Inferior parietal cortex (tissue), 1 donor: ENCODE measurements around the gene GSN.

Source experiments
- DNase-seq: peaks from one replicate; pipeline ENCODE4 v3.0.0-alpha.2; 2016; ENCODE audit errors: extremely low spot score

Gene GSN

GRCh38 chr9:121273064-121273775 is 5.3 kb downstream of the GSN start:
- DNase-seq: no peak

DNA sequence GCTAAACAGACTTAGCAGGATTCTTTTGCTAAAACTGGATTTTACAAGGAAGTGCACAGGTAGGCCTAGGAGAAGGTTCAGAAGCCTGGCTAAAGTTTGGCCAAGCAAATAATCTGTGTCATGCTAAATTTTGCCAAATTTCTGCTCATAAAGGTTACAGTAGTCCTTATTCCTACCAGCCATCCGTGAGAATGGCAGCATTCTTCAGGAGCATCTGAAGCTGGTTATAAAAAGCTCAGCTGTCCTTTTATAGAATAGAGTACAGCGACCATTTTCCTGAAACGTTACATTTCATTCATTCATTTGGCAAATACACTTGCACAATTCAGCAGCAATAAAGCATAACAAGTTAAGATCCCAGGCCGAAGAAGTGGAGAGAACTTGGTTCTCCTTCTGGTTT is 6.9 kb downstream of the GSN start:
- DNase-seq: peak; percentile 5

DNA sequence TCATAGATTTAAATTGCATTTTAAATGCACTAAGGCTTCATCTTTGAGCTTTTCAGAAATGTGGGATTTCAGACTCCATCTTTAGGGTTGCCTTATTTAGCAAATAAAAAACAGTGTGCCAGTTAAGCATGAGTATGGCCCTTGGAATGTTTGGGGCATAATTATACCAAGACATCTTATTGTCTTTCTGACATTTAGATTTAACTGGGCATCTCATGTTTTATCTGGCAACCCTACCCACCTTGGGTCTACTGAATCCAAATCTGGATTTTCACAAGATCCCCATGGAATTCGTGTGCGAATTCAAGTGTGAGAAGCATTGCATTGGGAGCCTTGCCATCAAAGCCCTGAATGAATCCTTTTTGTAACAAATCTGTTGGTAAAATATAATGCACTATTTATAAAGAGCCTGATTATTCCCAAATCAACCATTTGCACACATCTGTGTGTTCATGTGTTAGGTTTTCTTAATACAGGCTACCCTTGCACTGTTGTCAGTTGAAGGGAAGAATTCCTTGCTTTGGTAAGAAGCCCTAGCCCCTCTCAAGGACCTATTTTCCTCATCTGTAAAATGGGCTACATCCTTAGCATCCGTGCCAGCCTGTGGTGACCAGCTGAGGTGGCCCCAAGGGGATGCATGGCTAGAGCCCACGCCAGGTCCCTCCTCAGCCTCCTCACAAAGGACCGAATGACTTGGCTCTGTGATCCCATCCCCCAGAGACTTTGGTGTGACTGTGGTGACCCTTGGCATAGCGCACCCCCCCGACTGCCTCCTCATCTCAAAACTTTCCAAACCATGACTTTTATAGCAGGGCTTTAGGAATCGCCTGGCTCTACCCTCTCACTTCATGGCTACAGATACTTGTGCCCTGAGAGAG is 8.1 kb downstream of the GSN start:
- DNase-seq: peak; percentile 47

- no peak for DNase-seq
Observed at GRCh38 chr9:121277026-121277425, 9.1 kb downstream of the GSN start.

GRCh38 chr9:121277518-121278295 is 9.7 kb downstream of the GSN start:
- peak; percentile 22 for DNase-seq

DNA sequence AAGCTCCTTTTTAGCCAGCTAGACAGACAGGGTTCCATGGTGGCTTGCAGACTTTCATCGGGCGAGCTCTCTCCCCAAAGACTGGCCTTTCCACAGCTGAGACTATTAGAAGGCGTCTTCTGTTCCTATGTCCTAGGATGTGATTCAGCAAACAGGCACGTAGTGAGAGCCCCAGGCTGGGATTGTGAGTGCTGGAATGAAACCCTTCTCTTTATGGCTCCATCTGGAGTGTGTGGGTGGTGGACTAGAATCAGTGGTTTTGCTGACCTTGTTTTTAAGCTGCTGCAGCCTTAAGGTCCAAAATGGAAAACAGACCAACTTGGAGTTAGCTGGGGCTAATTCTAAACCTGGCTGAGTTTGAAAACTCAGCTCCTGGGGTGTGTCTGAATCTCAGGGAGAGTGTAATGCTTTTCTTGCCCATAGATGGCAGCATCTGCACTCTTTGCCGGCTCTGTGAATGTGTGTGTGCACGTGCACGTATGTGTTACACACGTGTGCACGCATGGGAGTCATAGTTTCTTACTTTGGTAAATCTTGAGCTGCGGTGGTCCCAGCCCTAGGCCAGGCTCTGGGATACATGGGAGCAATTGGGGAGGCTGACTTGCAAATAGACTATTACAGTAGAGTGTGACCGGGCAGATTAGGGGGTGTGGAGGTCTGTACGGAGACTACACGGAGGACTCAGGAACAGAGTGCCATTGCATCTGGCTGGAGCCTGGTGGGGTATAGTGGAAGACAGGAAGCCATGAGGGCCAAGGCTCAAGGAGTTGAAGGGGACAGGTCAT is 10.7 kb downstream of the GSN start:
- peak; percentile 85 for DNase-seq

DNA sequence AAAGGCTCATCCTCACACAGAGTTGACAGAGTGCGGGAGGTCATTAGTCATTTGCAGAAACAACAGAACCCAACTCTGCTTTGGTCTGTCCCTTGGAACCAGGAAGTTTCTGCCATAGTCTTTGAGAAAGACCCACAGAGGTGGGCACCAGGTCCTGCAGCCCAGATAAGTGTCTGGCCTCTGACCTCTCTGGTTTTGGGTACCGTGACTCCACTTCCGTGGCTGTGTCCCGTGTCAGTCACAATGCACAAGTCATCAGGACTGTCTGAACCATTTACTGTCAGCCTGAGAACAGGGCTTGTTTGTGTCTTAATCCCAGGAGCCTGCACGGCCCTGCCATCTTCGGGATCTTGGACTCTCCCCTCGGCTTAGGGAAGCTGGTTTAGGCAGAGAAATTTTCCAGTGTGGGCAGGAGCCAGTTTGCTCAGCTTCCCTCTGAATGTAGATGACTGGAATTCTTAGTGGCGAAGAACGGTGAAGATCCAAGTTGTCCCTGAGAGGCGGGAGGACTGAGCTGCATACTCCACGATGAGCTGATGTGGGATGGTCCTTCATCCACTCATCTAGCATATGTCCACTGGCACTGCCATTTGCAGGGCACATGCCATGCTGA is 11.9 kb downstream of the GSN start:
- peak; percentile 43 for DNase-seq

DNA sequence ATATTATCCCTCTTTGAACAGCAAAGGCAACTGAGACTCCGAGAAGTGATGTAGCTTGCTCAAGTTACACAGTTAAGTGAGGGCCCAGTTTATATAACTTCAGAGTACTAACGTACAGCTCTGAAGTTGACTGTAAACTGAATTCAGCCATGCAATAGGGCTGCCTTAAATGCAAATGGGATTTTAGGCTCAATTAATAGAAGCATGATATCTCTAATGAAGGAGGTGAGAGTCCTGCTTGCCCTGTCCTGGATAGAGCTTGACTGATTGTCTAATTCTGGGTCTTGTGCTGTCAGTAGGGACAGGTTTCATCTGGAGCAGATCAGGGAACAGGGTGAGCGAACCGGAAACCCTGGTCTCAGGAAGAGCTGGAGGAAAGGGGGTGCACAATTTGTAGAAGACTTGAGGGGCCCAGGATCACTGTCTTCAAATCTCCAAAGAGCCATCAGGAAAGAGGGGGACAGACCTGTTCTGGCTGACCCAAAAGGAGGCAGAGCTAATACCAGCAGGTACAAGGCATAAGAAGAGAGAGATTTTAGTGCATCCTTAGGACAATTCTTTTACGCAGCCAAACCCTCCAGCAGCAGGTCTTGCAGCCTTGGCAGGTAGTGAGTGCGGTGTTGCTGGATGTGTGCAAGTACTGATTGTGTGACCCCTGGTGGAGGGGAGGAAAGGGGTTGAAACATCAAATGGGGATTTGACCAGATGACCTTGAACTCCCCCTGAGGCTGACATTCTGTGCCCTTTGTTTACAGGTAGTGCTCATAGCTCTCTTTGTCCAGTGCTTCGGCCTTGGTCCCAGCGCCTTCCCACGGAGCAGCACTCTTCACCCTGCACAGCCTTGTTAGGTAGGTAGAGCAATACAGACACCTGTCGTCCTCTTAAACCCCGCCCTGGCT is 13.0 kb downstream of the GSN start:
- DNase-seq: peak; percentile 29

DNA sequence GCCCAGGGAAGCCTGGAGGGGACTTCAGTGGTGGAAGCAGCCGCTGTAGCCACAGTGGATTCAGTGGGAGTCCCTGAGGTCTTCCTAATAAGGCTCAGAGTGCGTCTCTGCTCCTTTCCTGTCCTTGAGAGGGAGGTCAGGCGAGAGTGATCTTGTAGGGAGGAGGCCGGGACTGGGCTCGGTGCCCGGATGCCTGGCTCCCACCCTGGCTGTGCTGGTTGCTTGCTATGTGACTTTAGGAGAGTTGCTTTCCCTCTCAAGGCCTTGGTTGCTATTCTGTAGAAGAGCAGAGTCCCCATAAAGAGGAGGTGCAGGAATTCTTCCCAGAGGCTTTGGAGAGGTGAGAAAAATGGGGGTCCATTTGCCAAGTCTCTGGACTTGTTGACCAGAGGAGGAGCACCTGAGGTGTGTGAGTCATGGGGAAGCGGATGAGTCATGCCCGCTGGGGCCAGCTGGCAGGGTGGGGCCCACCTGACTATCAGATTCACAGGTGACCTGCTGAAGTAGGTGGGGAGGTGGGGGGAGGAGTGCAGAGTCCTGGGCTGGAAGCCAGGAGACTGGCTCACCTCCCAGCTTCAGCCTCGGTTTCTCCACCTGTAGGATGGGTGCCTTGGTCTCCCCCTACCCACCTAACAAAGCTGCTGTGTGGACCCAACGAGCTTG is 13.8 kb downstream of the GSN start:
- DNase-seq: peak; percentile 9

GRCh38 chr9:121282277-121283079 is 14.5 kb downstream of the GSN start:
- peak; percentile 63 for DNase-seq

GRCh38 chr9:121283080-121283398 is 15.1 kb downstream of the GSN start:
- DNase-seq: peak; percentile 20

- no peak for DNase-seq
Observed at GRCh38 chr9:121283856-121284732, 16.1 kb downstream of the GSN start.

DNA sequence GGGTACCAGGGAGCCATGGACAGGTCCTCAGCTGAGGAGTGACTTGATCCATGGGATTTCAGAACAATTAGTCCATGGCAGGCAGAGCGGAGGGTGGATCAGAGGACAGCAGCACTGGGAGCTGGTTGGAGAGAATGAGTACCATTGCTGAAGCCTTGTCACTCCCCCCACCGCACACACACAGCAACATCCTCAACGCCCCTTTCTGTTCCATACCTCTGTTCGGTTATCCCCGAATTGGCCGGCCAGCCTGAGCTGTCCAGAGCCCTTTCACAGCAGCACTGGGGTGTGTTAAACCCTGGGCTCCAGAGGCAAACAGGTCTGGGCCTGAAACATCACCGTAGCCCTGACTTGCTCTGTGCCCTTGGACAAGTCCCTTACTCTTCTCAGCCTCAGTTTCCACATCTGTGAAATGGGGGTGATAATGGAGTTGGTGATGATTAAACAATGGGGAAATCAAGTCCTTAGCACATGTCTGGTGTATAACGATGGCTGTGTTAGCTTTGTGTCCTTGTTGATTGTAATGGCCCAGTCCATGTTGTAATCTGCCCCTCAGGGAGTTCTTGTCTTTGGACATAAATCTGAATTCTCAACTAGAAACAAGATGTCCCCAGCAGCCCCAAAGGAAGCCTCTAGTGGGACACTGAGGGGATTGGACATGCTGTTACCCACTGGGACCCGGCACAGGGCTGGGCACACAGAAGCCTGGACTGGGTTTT is 16.9 kb downstream of the GSN start:
- DNase-seq: no peak

DNA sequence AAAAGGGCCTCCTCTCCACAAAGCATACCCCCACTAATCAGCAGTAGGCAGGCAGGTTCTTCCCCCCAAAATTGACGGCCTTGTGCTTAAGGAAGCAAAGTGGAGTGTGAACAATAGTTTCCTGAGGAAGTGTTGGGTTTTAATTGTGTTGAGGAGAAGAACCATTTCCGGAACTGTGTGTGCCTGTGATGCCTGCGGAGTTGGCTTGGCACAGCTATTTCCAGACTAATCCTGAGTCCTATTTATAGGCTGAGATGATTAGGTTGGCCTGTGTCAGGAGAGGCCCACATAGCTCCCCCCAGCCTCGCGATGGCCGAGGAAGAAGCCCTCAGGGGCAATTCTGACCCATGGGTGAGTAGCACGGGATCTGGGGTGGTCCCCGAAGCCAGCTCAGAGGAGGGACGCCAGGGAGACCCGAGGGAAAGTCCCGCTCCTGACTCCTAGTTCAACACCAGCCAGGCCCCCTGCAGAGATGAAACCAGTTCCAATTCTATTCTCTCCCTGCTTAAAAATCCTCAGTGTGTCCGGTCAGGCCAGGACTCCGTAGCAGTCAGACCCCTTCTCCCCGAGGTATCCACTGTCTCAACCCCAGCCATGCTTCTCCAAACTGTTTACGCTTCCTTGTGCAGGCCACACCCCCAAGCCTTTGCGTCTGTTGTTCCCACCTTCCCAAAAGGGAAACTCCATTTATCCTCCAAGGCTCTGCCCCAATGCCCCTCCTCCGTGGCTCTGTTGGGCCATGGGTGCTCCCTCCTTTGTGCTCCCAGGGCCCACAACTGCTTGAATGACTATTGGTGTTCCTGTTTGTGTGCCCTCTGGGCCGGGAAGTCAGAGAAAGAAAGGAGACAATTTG is 18.1 kb downstream of the GSN start:
- DNase-seq: peak; percentile 50

DNA sequence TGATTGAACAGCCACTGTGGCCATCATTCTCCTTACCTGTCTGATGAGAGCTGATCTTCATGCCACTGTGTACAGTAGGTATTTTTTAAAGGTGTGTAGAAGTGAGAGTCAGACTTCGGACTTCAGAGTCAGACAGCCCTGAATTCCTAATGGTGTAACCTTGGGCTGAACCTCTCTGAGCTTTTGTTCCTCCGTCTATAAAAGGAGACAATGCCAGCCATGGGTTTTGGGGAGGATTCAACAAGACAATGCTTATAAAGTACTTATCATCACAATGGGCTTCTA is 18.7 kb downstream of the GSN start:
- no peak for DNase-seq

DNA sequence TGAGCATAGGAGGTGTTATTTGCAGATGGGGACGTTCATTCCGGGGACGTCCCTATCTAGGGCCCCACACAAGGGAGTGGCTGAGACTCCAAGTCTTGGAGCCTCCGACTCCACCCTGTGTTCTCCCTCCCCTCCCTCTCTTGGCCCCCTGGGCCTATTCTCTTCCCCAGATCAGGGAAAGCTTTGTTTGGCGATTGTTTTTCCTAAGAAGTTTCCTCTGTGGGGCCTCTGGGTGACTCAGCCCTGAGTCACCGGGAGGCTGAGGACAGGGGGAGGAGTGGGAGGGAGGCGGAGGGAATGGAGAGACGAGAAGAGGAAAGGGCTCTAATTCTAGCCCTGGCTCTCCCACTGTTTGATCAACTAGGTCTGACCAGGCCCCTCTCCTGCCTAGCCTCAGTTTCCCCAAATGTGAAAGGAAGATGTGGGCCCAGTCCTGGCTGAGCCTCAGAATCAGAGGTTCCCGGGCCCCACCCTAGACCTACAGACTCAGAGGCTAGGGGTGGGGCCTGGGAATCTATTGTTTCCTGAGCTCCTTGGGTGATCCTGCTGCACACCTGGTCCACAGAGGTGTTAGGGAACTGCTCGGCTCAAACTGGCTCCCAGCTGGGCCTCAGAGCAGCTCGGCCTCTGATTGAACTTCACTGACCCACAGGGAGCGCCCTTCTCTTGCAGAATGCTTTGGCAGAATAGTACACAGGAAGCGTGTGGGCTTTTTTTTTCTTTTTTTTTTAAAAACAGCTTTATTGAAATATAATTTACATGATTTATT is 19.2 kb downstream of the GSN start:
- peak; percentile 88 for DNase-seq
